Measurements from ENCODE around the gene CNIH3. TPM values are rescaled to one million over a fixed set of nuclear protein-coding genes. Genes with fewer than 3 reads are reported as not detected.
A peak's percentile ranks its signal among the peaks of the same experiment; 100 is the strongest.
"Not testable (repeated sequence)": the region's sequence is repeated elsewhere in the genome, so short reads cannot be mapped to it uniquely, and the experiment has no call there.

The CNIH3 gene
- total RNA-seq: 1 to 10 TPM in 2 of 4 donors, not detected in 2; 6.2 to 6.3 TPM

DNA sequence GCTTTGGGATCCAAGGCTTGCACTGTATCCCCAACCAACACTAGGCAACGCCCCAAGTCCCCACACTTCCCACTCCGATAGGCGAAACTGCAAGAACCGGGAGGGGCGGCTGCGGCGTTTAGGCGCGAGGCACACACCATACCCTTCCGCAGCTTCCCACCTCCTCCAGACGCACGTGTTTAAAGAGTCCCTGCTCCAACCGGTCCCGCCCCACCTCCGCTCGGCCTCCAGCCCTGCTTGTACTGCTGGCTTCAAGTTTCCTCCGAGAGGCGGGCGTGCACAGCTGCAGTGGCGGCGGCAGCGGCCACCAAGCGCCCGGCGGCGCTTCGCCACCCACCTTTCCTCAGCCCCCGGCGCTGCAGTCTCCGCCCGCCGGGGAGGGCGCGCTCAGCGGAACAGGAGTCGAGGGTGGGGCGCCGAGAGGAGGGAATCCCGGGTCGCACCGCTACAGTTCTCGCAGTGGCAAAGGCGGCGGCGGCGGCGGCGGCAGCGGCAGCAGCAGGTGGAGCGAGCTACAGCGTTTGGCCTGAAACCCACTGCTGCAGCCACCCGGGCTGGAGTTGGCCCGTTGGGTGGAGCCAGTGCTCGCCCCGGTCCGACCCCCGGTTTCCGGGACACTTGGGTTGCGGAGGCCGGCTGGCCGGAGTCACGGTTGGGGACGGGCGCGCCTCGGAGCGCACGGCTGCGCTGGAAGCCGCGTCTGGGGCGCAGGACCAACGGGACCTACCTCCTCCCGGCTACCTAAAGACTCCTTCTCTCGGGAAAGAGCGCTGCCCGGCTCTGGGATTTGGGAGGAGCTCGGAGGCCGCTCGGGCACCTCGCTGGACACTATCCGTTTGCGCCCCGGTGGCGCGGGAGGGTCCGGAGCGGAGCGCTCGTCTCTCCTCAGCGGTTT, at the start of gene CNIH3:
TSS of gene CNIH3 (plus strand) at position 457 of the 895 bp plus-strand sequence. CDS start 858 bp downstream, outside the sequence.
- no peak for DNase-seq
- Histone ChIP-seq H3K4me1 (peaks cover 0 to 17% of the 10 kb centered on the region in 2 donors), H3K27ac (no peak within 1 kb of the TSS), H3K36me3 (no peaks in the 10 kb centered on the region), H3K4me3 (peak within 1 kb of the TSS; percentile 7 to 27), H3K9me3 (no peaks in the 10 kb centered on the region), H3K27me3 (peaks cover 0 to 5% of the 10 kb centered on the region in 2 donors)
- intact Hi-C loops (cut with DNase I; ENCODE audit: low total_unique reads): no loop called here
- no peak for TF ChIP-seq POLR2A (IDR thresholded peaks at IDR 0.05)
- TF ChIP-seq, protein P1, sequence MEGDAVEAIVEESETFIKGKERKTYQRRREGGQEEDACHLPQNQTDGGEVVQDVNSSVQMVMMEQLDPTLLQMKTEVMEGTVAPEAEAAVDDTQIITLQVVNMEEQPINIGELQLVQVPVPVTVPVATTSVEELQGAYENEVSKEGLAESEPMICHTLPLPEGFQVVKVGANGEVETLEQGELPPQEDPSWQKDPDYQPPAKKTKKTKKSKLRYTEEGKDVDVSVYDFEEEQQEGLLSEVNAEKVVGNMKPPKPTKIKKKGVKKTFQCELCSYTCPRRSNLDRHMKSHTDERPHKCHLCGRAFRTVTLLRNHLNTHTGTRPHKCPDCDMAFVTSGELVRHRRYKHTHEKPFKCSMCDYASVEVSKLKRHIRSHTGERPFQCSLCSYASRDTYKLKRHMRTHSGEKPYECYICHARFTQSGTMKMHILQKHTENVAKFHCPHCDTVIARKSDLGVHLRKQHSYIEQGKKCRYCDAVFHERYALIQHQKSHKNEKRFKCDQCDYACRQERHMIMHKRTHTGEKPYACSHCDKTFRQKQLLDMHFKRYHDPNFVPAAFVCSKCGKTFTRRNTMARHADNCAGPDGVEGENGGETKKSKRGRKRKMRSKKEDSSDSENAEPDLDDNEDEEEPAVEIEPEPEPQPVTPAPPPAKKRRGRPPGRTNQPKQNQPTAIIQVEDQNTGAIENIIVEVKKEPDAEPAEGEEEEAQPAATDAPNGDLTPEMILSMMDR (IDR thresholded peaks at IDR 0.05): no peak

DNA sequence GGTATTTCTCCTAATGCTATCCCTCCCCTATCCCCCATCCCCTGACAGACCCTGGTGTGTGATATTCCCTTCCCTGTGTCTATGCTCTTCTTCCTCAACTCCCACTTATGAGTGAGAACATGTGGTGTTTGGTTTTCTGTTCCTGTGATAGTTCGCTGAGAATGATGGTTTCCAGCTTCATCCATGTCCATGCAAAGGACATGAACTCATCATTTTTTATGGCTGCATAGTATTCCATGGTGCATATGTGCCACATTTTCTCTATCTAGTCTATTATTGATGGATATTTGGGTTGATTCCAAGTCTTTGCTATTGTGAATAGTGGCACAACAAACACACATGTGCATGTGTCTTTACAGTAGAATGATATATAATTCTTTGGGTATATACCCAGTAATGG, 49.6 kb upstream of the CNIH3 start:
- H3K4me3 ChIP-seq; H3K27ac ChIP-seq; H3K4me1 ChIP-seq; H3K36me3 ChIP-seq; intact Hi-C loops (cut with DNase I; ENCODE audit: low total_unique reads); H3K27me3 ChIP-seq; H3K9me3 ChIP-seq; DNase-seq: not testable (repeated sequence)

DNA sequence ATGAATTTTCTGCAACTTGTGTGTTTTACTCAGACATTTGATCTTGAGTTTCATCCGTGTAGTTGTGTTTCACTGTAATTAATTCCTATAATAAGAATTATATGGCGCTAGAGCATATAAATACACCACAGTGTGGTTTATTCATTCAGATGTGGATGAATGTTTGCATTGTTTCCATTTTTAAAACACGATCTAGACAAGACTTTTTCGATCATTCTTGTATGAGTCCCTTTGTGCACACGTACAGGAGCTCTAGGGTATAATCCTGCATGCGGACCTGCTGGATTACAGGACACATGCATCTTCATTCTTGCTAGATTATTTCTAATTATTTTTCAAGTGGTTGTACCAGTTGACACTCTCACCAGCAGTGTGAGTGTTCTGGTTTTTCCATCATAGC, 46.8 kb upstream of the CNIH3 start:
- Histone ChIP-seq H3K9me3 (no peaks in the 10 kb centered on the region), H3K27ac (no peak overlapping the region), H3K27me3 (no peaks in the 10 kb centered on the region), H3K36me3 (no peaks in the 10 kb centered on the region), H3K4me3 (no peak overlapping the region), H3K4me1 (no peaks in the 10 kb centered on the region)
- TF ChIP-seq, protein P1 (IDR thresholded peaks at IDR 0.05): no peak
- no peak for TF ChIP-seq POLR2A (IDR thresholded peaks at IDR 0.05)
- intact Hi-C loops (cut with DNase I; ENCODE audit: low total_unique reads): no loop called here
- DNase-seq: no peak

DNA sequence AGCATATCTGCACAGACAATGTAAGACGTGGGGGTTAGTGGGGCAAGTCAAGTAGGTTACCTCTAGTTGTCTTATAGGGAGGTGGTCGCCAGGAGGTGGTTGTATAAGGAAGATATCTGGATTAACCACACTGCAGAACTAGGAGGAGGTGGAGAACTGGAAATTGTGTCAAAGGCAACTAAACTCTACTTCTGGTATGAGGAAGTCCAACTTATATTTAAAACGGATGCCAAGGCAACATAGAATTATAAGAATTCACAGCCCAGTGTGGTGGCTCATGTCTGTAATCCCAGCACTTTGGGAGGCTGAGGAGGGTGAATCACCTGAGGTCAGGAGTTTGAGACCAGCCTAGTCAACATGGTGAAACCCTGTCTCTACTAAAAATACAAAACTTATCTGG, 44.1 kb upstream of the CNIH3 start:
- intact Hi-C loops (cut with DNase I; ENCODE audit: low total_unique reads); DNase-seq: not testable (repeated sequence)

DNA sequence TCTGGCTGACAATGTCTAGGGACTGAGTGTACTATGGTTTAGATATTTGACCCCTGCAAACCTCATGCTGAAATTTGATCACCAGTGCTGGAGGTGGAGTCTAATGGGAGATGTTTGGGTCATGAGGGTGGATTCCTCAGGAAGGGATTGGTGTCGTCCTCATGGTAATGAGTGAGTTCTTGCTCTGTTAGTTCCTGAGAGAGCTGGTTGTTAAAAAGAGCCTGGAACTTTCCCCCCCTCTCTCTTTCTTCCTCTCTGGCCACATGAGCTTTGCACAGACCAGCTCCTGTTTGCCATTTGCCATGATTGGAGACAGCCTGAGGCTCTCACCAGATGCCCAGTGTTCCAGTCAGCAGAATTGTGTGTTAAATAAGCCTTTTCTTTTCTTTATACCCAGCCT, 36.6 kb upstream of the CNIH3 start:
- H3K9me3 ChIP-seq: no peaks in the 10 kb centered on the region
- H3K27ac ChIP-seq: no peak overlapping the region
- H3K4me1 ChIP-seq: no peaks in the 10 kb centered on the region
- no peak for DNase-seq
- H3K4me3 ChIP-seq: no peak overlapping the region
- intact Hi-C loops (cut with DNase I; ENCODE audit: low total_unique reads): no loop called here
- no peaks in the 10 kb centered on the region for H3K27me3 ChIP-seq
- TF ChIP-seq, protein P1 (IDR thresholded peaks at IDR 0.05): no peak
- no peak for TF ChIP-seq POLR2A (IDR thresholded peaks at IDR 0.05)
- H3K36me3 ChIP-seq: no peaks in the 10 kb centered on the region

More for the DNA sequence above, 44.1 kb upstream of the CNIH3 start:
- H3K27ac ChIP-seq, H3K27me3 ChIP-seq, H3K4me1 ChIP-seq, H3K4me3 ChIP-seq, H3K36me3 ChIP-seq, H3K9me3 ChIP-seq: not testable (repeated sequence)

DNA sequence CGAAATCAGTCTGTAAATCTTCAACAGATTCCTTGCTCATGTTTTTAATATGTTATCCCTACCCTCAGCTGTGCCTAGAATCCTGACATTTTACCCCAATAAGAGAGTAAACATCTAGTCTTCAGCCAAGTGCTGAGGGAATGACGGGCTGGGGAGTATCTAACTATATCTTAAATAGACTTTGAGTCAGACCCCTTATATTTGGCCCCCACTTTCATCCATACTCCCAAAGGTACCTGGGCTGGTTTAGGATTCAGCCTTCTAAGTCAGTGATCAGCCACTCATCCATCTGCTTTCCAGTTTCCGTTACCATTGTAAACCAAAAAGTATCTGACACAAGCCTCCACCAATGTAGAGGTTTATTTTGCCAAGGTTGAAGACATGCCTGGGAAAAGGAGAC, 36.1 kb upstream of the CNIH3 start:
- intact Hi-C loops (cut with DNase I; ENCODE audit: low total_unique reads): no loop called here
- no peak overlapping the region for H3K4me3 ChIP-seq
- H3K36me3 ChIP-seq: no peaks in the 10 kb centered on the region
- no peak for DNase-seq
- H3K4me1 ChIP-seq: no peaks in the 10 kb centered on the region
- no peak overlapping the region for H3K27ac ChIP-seq
- H3K9me3 ChIP-seq: no peaks in the 10 kb centered on the region
- TF ChIP-seq, protein P1 (IDR thresholded peaks at IDR 0.05): no peak
- TF ChIP-seq POLR2A (IDR thresholded peaks at IDR 0.05): no peak
- no peaks in the 10 kb centered on the region for H3K27me3 ChIP-seq

All from uterus (tissue), 4 donors.